GM12878 (cell line): ENCODE data around the gene TEX22. TPM values are rescaled to one million over a fixed set of nuclear protein-coding genes. Genes with fewer than 3 reads are reported as not detected.

ENCODE experiments used
- ATAC-seq: fragments of 200-7000 bp; cut with Tn5 transposase; 3 replicates; pipeline ENCODE4 v1.9.1; 2020; ENCODE audit warnings: mild to moderate bottlenecking, moderate library complexity
- BruUV-seq: library from RNA; stranded (reverse); fragments of 400-500 nt; replicated peaks from 2 replicates; lab custom pipeline; 2021; lab: Mats Ljungman, UMichigan
- CTCF ChIA-PET: fragments of 300-600 bp; sonication (Branson Sonifier 250); formaldehyde crosslinking; extraction: SDS; loops from one replicate; lab custom pipeline; 2021; ENCODE audit warnings: inconsistent platforms; lab: Yijun Ruan, JAX
- POLR2A ChIA-PET: fragments of 350-600 bp; formaldehyde crosslinking; extraction: SDS; loops from one replicate; lab custom pipeline; 2021; ENCODE audit warnings: inconsistent platforms; lab: Charles Lee
- RAD21 ChIA-PET: fragments of 300-600 bp; sonication (Branson Sonifier 250); formaldehyde crosslinking; loops from one replicate; lab custom pipeline; 2023; ENCODE audit warnings: antibody characterized with exemption; ENCODE audit not compliant: unreplicated experiment; lab: Charles Lee
- SMC1A ChIA-PET: fragments of 300-600 bp; sonication (Branson Sonifier 250); formaldehyde crosslinking; loops from one replicate; lab custom pipeline; 2023; ENCODE audit not compliant: unreplicated experiment, uncharacterized antibody; lab: Charles Lee
- DNase-seq: peaks from one replicate; pipeline ENCODE4 v3.0.0-alpha.2; 2011; ENCODE audit warnings: low read depth, low spot score
- FAIRE-seq: peaks from 3 replicates; lab custom pipeline; 2011; peaks lifted over from hg19 to GRCh38; lab: Jason Lieb, UNC
- H2AFZ ChIP-seq: 2 replicates; pipeline ENCODE4 v1.6.0; 2011; ENCODE audit warnings: low read depth, low read length, control low read depth; ENCODE audit not compliant: control insufficient read depth
- H3K27ac ChIP-seq: 2 replicates; pipeline ENCODE4 v1.5.1; 2011; ENCODE audit warnings: control low read depth; ENCODE audit not compliant: control insufficient read depth, insufficient read depth
- H3K27me3 ChIP-seq, 2 experiments: replicated peaks in 1 of 2; 2 replicates each; pipeline versions ENCODE4 v1.6.0 to v1.6.1; 2011; ENCODE audit warnings: low read length in 1 of 2; ENCODE audit not compliant: control insufficient read depth in 2 of 2, insufficient read depth in 2 of 2
- H3K36me3 ChIP-seq, 2 experiments: 2 replicates each; pipeline ENCODE4 v1.5.1; 2011; ENCODE audit warnings: low read length in 1 of 2; ENCODE audit not compliant: control insufficient read depth in 2 of 2, insufficient read depth in 2 of 2
- H3K4me1 ChIP-seq: 2 replicates; pipeline ENCODE4 v1.6.1; 2011; ENCODE audit warnings: mild to moderate bottlenecking, low read length, moderate library complexity, mixed read lengths; ENCODE audit not compliant: control insufficient read depth, insufficient read depth
- H3K4me2 ChIP-seq: 2 replicates; pipeline ENCODE4 v1.6.0; 2011; ENCODE audit warnings: control low read depth; ENCODE audit not compliant: control insufficient read depth, insufficient read depth
- H3K4me3 ChIP-seq: fragments of 200-600 bp; sonication (generic); 2 replicates; pipeline ENCODE4 v1.5.1; 2016
- H3K79me2 ChIP-seq: 2 replicates; pipeline ENCODE4 v1.6.0; 2011; ENCODE audit warnings: low read length; ENCODE audit not compliant: control insufficient read depth, insufficient read depth
- H3K9ac ChIP-seq: 2 replicates; pipeline ENCODE4 v1.8.0; 2011; ENCODE audit warnings: low read length, control low read depth, mixed read lengths; ENCODE audit not compliant: control insufficient read depth, insufficient read depth
- H3K9me3 ChIP-seq: replicated peaks from 3 replicates; pipeline ENCODE4 v1.5.1; 2011; ENCODE audit warnings: mild to moderate bottlenecking, low read length; ENCODE audit not compliant: control insufficient read depth, insufficient read depth
- H4K20me1 ChIP-seq: 2 replicates; pipeline ENCODE4 v1.6.0; 2011; ENCODE audit not compliant: control insufficient read depth, insufficient read depth
- CEBPZ ChIP-seq: fragments of 150-350 bp; IDR thresholded peaks from 2 replicates; pipeline ENCODE4 v1.6.1; 2016; ENCODE audit warnings: low read depth, low read length
- LARP7 ChIP-seq: fragments of 450-650 bp; IDR thresholded peaks from 2 replicates; pipeline ENCODE4 v1.6.1; 2017; ENCODE audit warnings: mild to moderate bottlenecking
- MYB ChIP-seq: fragments of 150-350 bp; IDR thresholded peaks from 2 replicates; pipeline ENCODE4 v1.6.1; 2014; ENCODE audit warnings: mild to moderate bottlenecking, low read depth, low read length, borderline replicate concordance
- POLR2A ChIP-seq: IDR thresholded peaks from 2 replicates; pipeline ENCODE4 v1.6.1; 2011; ENCODE audit warnings: low read depth, mild to moderate bottlenecking, low read length
- RCOR1 ChIP-seq: conservative IDR thresholded peaks from 2 replicates; pipeline ENCODE4 v1.6.1; 2012; ENCODE audit warnings: low read depth, low read length, improper control_type of control experiment
- RELA ChIP-seq: fragments of 450-650 bp; IDR thresholded peaks from 2 replicates; pipeline ENCODE4 v1.8.0; 2014; ENCODE audit warnings: borderline replicate concordance; ENCODE audit not compliant: partially characterized antibody
- STAT3 ChIP-seq: IDR thresholded peaks from 2 replicates; pipeline ENCODE4 v1.6.1; 2011; ENCODE audit warnings: low read depth, low read length, improper control_type of control experiment
- ZBED1 ChIP-seq: IDR thresholded peaks from 2 replicates; pipeline ENCODE4 v1.6.1; 2016; ENCODE audit warnings: borderline replicate concordance
- ZNF622 ChIP-seq: fragments of 450-650 bp; IDR thresholded peaks from 2 replicates; pipeline ENCODE4 v1.6.1; 2017; ENCODE audit warnings: mild to moderate bottlenecking, inconsistent platforms
- WGBS: methylation state at CpG from one replicate; pipeline ENCODE4 v1.1.6; 2016; ENCODE audit warnings: low lambda C conversion rate; ENCODE audit not compliant: insufficient replicate concordance, insufficient coverage; ENCODE audit errors: missing lambda C conversion rate; 5-methylcytosine and 5-hydroxymethylcytosine counted together
- in situ Hi-C: fragments of 300-500 bp; cut with MboI; formaldehyde crosslinking; loops from 9 replicates; pipeline ENCODE4 v1.14.3; 2018; ENCODE audit warnings: mixed read lengths
- intact Hi-C: fragments of 100-400 bp; cut with micrococcal nuclease; formaldehyde crosslinking; loops from one replicate; pipeline ENCODE4 v1.14.2; 2022; ENCODE audit not compliant: unreplicated experiment
- polyA plus RNA-seq, 11 experiments: library from polyadenylated mRNA; depleted of rRNA in 4 of 11; unstranded in 6 of 11; stranded (reverse) in 5 of 11; fragments of >200 nt; fragmentation: Nextera tagmentation in 4 of 11; fragmentation: Illumina TruSeq in 1 of 11; extraction: Ambion mirVana in 4 of 11; extraction: Trizol in 1 of 11; gene quantifications; 1 replicate in 1 of 11; 2 replicates in 10 of 11; pipeline versions ENCODE4 v1.2.1 to v1.2.3, GENCODE V29; 2011 to 2016; ENCODE audit warnings: inconsistent platforms in 2 of 11, missing spikeins in 2 of 11, low read depth in 1 of 11
- total RNA-seq, 4 experiments: library from RNA; depleted of rRNA in 3 of 4; stranded (reverse); fragments of >200 nt in 3 of 4; fragmentation: Illumina TruSeq in 1 of 4; extraction: Trizol in 1 of 4; gene quantifications; 2 replicates each; pipeline versions ENCODE4 v1.2.1 to v1.2.3, GENCODE V29; 2013 to 2021

TEX22 gene
- total and polyA plus RNA-seq, 10 of the 15 experiments (the other 5 are each of a cell fraction or from before 2014, with no cell fraction given), result 0.02 to 4.0 (median 0.63) TPM; not detected in 1

DNA sequence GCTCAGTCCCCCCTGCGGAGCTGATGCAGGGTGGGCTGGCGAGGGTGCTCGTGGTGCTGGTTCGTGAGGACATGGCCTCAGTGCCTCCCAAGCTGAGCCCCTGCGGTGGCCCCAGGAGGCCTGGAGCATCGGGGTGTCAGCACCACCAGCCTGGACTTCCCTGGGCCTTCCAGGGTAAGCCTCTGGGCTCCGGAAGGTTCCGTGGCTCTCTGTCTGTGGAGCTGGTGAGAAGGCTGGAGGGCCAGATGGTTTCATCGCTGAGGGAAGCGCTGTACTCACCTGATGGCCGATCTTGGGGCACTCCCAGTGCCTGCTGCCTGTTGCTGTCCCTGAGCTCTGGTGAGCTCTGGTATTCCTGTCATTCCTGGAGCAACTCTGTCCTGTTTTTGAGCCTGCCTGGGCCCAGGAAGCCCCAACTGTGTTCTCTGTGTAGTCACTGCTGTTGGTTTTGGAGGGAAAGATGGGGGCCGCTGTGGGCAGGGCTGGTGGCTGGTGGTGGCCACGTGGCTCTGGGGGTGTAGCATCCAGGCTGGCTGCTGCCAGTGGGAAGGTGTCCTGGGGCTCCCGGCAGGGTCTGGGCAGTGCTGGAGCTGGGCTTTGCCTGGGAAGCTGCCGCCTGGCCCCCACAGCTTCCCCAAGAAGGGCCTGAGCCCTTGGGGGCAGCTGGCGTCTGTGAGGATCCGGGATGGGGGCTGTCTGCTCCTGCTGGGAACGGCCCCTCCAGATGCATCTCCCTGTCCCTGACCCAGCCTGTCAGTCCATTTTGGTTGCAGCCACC is 39.6 kb downstream of the TEX22 start:
- no peak for DNase-seq
- Histone ChIP-seq H3K9me3 (no peaks in the 10 kb centered on the region), H3K4me2 (no peak overlapping the region), H3K27me3 (no peaks in the 10 kb centered on the region), H3K79me2 (peaks cover 34% of the 10 kb centered on the region), H3K4me1 (no peaks in the 10 kb centered on the region; the same call in 1 of the 2 replicates), H4K20me1 (no peaks in the 10 kb centered on the region), H3K4me3 (no peak overlapping the region), H3K36me3 (peaks cover 0 to 17% of the 10 kb centered on the region in 2 experiments; a peak in 3 of 4 replicates), H3K9ac (no peak overlapping the region), H3K27ac (no peak overlapping the region), H2AFZ (no peak overlapping the region)
- ChIA-PET RAD21 (no interaction called here), SMC1A (no interaction called here), POLR2A (no interaction called here), CTCF (interaction anchor here (1.0 kb wide), 1 partner anchor 54 kb away, joined by 3 read pairs; no protein-coding TSS in a partner anchor)
- no TSS peak for BruUV-seq
- ATAC-seq, result no peak
- WGBS, result 96% methylated on average over 18 of the region's 18 CpGs
- intact Hi-C loops (no loop called here), in situ Hi-C loops (no loop called here)
- peak; percentile 40; the same call in 1 of the 2 replicates for TF ChIP-seq POLR2A
- TF ChIP-seq ZBED1, result no peak
- no peak for TF ChIP-seq STAT3
- FAIRE-seq, result no peak

DNA sequence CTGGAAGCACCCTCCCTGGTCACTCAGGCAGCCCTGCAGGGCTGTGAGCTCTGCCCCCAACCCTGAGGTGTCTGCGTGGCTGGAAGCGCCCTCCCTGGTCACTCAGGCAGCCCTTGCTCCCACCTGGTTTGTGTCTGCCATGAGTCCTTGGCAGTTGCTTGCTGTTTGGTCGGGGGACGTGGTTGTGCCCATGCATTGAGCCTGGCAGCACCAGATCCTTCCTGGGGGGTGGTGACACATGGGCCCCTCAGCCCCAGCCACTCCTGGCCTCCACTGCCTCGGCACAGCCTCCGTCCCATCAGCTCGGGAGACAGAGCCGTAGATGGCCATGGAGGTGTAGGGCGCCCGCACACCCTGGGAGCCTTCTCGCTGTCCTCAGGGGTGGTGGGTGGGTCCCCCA is 40.8 kb downstream of the TEX22 start:
- RAD21 ChIA-PET, result no interaction called here
- POLR2A ChIA-PET, result no interaction called here
- CTCF ChIA-PET, result no interaction called here
- no peak overlapping the region for H2AFZ ChIP-seq
- BruUV-seq, result no TSS peak
- 94% methylated on average over 9 of the region's 11 CpGs for WGBS
- H3K27ac ChIP-seq, result no peak overlapping the region
- no peak for TF ChIP-seq MYB
- TF ChIP-seq RELA, result no peak
- TF ChIP-seq LARP7, result no peak
- TF ChIP-seq RCOR1, result no peak
- TF ChIP-seq CEBPZ, result no peak
- TF ChIP-seq ZNF622, result no peak
- H3K4me3 ChIP-seq, result no peak overlapping the region
- no peak overlapping the region for H3K4me2 ChIP-seq
- H3K9me3 ChIP-seq, result no peaks in the 10 kb centered on the region
- H3K9ac ChIP-seq, result no peak overlapping the region
- FAIRE-seq, result no peak
- H3K79me2 ChIP-seq, result peaks cover 28% of the 10 kb centered on the region
- intact Hi-C loops, result no loop called here
- SMC1A ChIA-PET, result no interaction called here
- no peak for ATAC-seq
- no peak for DNase-seq
- H3K36me3 ChIP-seq, result peaks cover 0 to 15% of the 10 kb centered on the region in 2 experiments; a peak in 3 of 4 replicates
- in situ Hi-C loops, result no loop called here
- no peaks in the 10 kb centered on the region for H4K20me1 ChIP-seq
- H3K4me1 ChIP-seq, result no peaks in the 10 kb centered on the region; the same call in 1 of the 2 replicates
- no peaks in the 10 kb centered on the region for H3K27me3 ChIP-seq
